C4-2B (cell line): ENCODE measurements around the gene DSCAML1.
A peak's percentile ranks its signal among the peaks of the same experiment; 100 is the strongest.

Experiments used
- H3K27ac ChIP-seq: fragments of 450-650 bp; 2 replicates; pipeline ENCODE4 v1.5.1; 2017
- CTCF ChIP-seq: fragments of 450-650 bp; conservative IDR thresholded peaks from 2 replicates; pipeline ENCODE4 v1.5.1; 2017; ENCODE audit warnings: mild to moderate bottlenecking
- ZFX ChIP-seq: fragments of 450-650 bp; IDR thresholded peaks from 2 replicates; pipeline ENCODE4 v1.6.1; 2017

DSCAML1 gene

GRCh38 chr11:117453886-117454563 is 343.0 kb downstream of the DSCAML1 start:
- H3K27ac ChIP-seq: no peak overlapping the region
- TF ChIP-seq ZFX (no peak), CTCF (no peak)

GRCh38 chr11:117449111-117449693 is 347.8 kb downstream of the DSCAML1 start:
- no peak overlapping the region for H3K27ac ChIP-seq
- TF ChIP-seq CTCF (no peak), ZFX (no peak)

GRCh38 chr11:117444711-117445658 is 352.0 kb downstream of the DSCAML1 start:
- TF ChIP-seq CTCF (no peak), ZFX (no peak)
- no peak overlapping the region for H3K27ac ChIP-seq

GRCh38 chr11:117444256-117444655 is 352.8 kb downstream of the DSCAML1 start:
- H3K27ac ChIP-seq: no peak overlapping the region
- TF ChIP-seq ZFX: no peak
- no peak for TF ChIP-seq CTCF

GRCh38 chr11:117443266-117444186 is 353.5 kb downstream of the DSCAML1 start:
- TF ChIP-seq ZFX (no peak), CTCF (peak; percentile 77)
- H3K27ac ChIP-seq: no peak overlapping the region

GRCh38 chr11:117442869-117443239 is 354.2 kb downstream of the DSCAML1 start:
- TF ChIP-seq ZFX (no peak), CTCF (no peak)
- H3K27ac ChIP-seq: no peak overlapping the region
